Measurements from ENCODE around the gene EIF4A3.

Gene EIF4A3

DNA sequence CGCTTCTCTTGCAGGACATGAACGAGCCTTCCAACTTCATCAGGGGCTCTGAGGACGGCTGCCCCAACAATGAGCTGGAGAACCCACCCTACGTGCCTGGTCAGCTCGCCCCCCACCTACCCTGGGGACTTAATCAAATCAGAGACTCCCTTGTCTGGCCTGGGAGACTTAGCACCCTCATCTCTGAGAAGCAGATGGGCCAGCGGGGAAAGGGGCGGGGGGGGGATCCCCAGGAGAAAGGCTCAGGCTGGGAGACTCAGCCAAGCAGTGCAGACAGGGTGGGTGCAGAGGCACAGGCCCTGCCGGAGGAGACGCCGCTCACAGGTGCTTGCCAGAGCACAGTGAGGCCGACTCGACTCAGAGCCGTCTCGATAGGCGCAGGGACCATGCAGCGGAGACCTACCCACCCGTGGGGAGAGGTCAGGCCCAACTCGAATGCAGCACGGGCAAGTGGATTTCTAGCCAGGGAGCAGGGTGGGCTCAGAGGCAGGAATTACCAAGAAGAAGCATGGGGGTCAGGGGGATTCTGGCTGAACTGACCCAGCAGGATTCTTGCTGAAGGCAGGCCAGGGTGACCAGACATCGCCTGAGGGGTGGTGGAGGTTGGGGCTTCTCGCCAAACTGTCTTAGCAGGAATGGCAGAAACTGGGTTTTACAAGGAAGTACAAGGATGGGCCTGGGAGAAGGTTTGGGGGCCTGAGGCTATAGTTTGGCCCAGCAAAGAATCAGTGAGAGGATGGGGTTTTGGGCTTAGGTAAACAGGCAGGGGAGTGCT lies 35.8 kb downstream of the EIF4A3 start:
- DNase-seq, result no peak

DNA sequence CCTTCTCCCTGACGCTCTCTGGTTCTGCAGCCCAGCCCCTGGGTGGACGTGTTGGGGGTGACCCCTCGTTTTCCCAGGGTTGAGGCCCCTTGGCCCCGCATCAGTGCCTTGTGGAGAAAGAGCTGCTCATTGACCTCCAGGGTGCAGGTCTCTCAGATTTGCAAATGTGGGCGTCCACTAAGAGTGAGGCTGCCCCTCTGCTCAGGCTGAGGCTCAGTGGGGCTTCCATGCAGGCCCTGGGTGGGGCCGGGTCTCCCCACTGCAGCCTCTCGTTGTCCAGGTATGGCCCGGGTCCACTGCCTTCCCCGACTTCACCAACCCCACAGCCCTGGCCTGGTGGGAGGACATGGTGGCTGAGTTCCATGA lies 36.5 kb downstream of the EIF4A3 start:
- no peak for DNase-seq

DNA sequence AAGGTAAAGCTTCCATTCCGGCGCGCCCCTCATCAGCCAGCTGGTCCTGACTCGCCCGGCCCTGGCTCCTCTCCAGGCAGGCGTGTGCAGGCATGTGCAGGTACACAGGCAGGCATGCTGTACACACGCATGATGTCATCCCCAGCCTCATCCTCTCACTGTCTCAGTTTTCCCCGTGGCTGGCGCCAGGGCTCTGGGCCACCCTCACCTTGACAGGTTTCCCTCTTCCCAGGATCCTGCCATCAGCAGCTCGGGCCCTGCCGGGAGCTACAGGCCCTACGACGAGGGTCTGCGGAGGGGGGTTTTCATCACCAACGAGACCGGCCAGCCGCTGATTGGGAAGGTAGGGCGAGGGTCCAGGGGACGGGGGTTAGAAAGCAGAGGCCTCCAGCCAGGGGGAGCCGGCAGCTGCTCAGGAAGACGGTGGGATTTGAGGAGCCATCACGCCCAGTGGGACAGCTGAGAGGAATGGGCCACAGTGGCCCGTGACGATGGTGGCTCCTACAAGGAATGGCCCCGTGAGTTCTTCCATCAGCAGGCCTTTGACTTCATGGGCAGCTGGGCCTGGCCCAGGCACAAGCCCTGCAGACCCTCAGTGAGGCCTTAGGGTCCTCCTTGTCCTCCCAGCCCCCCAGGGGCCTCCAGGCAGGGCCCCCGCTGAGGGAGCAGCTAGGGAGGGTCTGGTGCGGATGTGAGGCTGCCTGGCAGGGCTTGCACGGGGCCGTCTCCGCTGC lies 37.0 kb downstream of the EIF4A3 start:
- peak; percentile 86 for DNase-seq

DNA sequence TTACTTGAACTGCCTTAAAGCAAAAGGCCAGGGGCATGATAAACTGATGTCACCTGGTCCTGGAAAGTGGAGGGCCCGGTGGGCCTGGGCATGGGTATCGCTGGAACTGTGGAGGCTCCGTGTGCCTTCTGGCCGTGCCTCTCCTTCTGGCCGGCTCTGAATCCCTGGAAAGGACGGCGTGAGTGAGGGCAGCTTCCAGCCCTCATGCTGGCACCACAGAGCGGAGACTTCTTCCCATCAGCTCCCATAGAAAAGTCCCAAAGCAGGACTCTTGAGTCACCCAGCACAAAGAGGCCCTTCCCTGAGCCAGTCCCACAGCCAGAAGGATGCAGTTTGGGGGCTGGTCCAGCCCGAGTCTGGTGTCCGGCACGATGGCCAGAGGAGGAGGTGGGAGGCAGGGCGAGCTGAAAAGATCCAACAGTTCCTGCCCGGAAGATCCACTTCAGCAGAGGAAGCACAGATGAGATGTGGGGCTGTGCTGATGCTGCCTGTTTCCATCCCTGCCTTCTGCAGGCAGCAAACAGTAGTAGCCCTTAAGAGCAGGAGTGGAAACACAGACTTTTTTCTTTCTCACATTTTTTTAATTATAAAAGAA lies 37.8 kb downstream of the EIF4A3 start:
- no peak for DNase-seq

DNA sequence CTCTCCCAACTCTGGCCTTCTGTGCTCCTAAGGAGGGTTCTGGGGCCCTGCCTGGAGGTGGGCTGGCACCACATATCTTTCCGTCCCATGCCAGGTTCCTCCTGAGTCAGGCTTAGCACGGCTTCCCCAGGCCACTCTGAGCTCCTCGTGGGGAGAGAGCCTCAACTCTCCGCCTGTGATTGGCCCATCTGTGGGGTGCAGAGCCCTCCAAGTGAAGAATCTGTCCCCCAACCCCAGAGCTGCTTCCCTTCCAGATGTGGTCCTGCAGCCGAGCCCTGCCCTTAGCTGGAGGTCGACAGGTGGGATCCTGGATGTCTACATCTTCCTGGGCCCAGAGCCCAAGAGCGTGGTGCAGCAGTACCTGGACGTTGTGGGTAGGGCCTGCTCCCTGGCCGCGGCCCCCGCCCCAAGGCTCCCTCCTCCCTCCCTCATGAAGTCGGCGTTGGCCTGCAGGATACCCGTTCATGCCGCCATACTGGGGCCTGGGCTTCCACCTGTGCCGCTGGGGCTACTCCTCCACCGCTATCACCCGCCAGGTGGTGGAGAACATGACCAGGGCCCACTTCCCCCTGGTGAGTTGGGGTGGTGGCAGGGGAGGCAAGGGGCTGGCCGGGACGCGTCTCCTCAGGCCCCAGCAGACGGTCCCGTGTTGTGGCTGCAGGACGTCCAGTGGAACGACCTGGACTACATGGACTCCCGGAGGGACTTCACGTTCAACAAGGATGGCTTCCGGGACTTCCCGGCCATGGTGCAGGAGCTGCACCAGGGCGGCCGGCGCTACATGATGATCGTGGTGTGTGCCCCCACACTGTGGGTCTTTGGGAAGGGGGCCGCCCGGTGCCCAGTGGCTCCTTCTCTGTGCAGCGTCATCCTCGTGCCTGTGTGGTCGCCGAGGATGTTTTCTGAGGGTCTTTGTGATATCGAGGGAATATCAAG lies 38.6 kb downstream of the EIF4A3 start:
- no peak for DNase-seq

DNA sequence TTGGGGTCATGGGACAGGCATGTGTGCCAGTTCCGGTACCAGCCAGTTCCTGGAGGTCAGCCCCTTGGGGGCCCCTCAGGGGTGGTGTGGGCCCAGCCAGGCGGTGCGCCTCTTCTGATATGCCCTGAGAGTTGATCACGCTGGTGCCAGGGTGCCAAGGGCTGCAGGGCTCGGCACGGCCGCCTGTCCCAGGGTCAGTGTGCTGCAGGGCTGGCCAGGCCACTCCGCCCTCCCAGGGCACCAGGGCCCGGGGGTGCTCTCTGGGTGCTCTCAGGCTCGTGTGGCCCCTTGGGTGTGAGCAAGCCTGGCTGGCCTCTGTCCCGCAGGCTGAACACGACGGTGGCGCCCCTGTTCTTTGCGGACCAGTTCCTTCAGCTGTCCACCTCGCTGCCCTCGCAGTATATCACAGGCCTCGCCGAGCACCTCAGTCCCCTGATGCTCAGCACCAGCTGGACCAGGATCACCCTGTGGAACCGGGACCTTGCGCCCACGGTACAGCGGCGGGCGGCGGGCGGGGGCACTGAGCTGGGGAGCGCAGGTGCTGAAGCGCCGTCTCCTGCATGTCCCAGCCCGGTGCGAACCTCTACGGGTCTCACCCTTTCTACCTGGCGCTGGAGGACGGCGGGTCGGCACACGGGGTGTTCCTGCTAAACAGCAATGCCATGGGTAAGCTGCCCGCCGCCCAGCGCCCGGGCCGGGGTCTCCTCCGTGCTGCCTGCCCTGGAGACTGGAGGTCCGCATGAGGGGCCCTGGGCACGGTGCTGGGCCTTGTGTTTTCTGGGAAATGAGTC lies 39.5 kb downstream of the EIF4A3 start:
- DNase-seq, result no peak

DNA sequence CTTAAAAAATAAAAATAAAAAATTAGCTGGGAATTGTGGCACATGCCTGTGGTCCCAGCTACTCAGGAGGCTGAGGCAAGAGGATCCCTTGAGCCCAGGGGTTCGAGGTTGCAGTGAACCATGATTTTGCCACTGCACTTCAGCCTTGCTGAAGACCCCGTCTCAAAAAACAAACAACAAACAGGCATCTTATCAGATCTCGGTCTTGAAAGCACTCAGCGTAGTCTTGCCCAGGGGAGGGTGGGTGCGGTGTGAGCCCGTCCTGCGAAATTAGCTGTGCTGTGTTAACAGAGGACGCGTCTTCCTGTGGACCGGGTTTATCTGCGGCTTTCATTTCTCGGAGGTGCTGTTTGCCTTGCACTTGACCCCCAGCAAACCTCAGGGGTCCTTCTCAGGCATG lies 40.2 kb downstream of the EIF4A3 start:
- DNase-seq, result no peak

DNA sequence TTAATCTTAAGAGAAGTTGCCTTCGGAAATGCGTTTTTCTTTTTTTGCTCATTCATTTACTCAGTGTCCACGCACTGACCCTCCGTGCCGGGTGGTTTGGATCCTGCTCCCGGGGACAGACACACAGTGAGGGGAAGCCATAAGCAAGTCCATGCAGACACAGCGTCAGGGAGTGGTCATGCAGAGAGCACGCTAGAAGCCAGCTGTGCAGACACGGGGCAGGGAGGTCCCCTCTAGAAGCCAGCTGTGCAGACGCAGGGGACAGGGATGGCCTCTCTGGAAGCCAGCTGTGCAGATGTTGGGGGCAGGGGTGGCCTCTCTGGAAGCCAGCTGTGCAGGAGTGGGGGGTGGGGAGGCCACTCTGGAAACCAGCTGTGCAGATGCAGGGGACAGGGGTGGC lies 40.8 kb downstream of the EIF4A3 start:
- no peak for DNase-seq

DNA sequence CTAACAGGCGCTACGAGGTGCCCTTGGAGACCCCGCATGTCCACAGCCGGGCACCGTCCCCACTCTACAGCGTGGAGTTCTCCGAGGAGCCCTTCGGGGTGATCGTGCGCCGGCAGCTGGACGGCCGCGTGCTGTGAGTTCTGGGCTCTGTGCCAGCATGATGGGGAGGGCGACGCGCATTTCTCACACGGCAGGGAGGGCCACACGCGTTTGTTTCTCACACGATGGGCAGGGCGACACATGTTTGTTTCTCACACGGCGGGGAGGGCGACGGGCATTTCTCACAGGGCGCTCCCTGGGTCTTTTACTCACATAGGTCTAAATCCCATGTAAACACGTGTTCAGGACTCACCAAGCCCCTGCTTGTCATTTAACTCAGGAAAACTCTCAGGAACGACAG lies 41.2 kb downstream of the EIF4A3 start:
- DNase-seq, result peak; percentile 15

DNA sequence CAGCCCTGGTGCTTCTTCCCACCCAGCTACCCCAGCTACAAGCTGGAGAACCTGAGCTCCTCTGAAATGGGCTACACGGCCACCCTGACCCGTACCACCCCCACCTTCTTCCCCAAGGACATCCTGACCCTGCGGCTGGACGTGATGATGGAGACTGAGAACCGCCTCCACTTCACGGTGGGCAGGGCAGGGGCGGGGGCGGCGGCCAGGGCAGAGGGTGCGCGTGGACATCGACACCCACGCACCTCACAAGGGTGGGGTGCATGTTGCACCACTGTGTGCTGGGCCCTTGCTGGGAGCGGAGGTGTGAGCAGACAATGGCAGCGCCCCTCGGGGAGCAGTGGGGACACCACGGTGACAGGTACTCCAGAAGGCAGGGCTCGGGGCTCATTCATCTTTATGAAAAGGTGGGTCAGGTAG lies 42.0 kb downstream of the EIF4A3 start:
- DNase-seq, result no peak

DNA sequence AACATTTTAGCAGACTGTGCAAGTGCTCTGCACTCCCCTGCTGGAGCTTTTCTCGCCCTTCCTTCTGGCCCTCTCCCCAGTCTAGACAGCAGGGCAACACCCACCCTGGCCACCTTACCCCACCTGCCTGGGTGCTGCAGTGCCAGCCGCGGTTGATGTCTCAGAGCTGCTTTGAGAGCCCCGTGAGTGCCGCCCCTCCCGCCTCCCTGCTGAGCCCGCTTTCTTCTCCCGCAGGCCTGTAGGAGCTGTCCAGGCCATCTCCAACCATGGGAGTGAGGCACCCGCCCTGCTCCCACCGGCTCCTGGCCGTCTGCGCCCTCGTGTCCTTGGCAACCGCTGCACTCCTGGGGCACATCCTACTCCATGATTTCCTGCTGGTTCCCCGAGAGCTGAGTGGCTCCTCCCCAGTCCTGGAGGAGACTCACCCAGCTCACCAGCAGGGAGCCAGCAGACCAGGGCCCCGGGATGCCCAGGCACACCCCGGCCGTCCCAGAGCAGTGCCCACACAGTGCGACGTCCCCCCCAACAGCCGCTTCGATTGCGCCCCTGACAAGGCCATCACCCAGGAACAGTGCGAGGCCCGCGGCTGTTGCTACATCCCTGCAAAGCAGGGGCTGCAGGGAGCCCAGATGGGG lies 42.5 kb downstream of the EIF4A3 start:
- DNase-seq, result peak; percentile 33

DNA sequence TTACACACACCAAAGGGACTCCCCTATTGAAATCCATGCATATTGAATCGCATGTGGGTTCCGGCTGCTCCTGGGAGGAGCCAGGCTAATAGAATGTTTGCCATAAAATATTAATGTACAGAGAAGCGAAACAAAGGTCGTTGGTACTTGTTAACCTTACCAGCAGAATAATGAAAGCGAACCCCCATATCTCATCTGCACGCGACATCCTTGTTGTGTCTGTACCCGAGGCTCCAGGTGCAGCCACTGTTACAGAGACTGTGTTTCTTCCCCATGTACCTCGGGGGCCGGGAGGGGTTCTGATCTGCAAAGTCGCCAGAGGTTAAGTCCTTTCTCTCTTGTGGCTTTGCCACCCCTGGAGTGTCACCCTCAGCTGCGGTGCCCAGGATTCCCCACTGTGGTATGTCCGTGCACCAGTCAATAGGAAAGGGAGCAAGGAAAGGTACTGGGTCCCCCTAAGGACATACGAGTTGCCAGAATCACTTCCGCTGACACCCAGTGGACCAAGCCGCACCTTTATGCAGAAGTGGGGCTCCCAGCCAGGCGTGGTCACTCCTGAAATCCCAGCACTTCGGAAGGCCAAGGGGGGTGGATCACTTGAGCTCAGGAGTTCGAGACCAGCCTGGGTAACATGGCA lies 43.4 kb downstream of the EIF4A3 start:
- DNase-seq, result no peak

DNA sequence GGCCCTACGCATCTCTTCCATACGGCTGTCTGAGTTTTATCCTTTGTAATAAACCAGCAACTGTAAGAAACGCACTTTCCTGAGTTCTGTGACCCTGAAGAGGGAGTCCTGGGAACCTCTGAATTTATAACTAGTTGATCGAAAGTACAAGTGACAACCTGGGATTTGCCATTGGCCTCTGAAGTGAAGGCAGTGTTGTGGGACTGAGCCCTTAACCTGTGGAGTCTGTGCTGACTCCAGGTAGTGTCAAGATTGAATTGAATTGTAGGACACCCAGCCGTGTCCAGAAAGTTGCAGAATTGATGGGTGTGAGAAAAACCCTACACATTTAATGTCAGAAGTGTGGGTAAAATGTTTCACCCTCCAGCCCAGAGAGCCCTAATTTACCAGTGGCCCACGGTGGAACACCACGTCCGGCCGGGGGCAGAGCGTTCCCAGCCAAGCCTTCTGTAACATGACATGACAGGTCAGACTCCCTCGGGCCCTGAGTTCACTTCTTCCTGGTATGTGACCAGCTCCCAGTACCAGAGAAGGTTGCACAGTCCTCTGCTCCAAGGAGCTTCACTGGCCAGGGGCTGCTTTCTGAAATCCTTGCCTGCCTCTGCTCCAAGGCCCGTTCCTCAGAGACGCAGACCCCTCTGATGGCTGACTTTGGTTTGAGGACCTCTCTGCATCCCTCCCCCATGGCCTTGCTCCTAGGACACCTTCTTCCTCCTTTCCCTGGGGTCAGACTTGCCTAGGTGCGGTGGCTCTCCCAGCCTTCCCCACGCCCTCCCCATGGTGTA lies 44.1 kb downstream of the EIF4A3 start:
- DNase-seq, result no peak

DNA sequence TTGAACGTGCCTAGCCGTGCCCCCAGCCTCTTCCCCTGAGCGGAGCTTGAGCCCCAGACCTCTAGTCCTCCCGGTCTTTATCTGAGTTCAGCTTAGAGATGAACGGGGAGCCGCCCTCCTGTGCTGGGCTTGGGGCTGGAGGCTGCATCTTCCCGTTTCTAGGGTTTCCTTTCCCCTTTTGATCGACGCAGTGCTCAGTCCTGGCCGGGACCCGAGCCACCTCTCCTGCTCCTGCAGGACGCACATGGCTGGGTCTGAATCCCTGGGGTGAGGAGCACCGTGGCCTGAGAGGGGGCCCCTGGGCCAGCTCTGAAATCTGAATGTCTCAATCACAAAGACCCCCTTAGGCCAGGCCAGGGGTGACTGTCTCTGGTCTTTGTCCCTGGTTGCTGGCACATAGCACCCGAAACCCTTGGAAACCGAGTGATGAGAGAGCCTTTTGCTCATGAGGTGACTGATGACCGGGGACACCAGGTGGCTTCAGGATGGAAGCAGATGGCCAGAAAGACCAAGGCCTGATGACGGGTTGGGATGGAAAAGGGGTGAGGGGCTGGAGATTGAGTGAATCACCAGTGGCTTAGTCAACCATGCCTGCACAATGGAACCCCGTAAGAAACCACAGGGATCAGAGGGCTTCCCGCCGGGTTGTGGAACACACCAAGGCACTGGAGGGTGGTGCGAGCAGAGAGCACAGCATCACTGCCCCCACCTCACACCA lies 44.8 kb downstream of the EIF4A3 start:
- peak; percentile 6 for DNase-seq

DNA sequence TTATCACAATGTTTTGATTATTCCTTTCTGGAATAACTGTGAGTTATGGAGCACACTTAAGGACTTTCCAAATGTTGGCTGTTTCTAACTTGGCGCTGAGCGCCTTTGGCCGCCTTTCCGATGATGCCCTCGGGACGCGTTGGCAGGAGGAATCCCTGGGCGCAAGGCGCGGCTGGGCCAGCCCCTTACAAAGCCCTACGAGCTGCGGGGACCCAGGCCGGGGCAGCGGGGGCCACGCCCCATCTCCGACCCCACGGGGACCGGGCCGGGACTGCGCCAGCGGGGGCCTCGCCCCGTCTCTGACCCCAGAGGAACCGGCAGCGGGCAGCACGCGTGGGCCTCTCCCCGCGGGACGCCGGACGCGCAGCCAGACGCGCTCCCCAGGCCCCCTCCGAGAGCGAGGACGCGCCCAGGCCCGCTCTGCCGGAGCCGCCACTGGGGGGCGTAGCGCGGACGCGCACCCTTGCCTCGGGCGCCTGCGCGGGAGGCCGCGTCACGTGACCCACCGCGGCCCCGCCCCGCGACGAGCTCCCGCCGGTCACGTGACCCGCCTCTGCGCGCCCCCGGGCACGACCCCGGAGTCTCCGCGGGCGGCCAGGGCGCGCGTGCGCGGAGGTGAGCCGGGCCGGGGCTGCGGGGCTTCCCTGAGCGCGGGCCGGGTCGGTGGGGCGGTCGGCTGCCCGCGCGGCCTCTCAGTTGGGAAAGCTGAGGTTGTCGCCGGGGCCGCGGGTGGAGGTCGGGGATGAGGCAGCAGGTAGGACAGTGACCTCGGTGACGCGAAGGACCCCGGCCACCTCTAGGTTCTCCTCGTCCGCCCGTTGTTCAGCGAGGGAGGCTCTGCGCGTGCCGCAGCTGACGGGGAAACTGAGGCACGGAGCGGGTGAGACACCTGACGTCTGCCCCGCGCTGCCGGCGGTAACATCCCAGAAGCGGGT lies 45.6 kb downstream of the EIF4A3 start, which contains the start of gene GAA:
Gene GAA (plus strand): TSS at position 571 of the 935 bp plus-strand sequence. CDS start 3,006 bp downstream, outside the sequence.
- DNase-seq, result peak; percentile 70

DNA sequence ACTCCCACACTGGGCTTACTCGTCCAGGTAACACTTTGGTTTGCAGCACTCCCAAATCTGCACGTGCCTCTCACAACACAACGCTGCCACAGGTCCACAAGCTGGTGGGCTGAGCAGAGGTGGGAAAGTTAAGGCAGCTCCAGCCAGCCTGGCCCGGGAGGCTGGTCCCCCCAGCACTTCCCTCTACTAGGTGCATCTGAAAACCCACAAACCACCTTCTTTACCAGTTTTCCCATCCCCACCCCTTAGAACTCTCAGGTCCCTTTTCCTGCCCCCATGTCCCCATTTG lies 46.9 kb downstream of the EIF4A3 start:
- DNase-seq, result no peak

DNA sequence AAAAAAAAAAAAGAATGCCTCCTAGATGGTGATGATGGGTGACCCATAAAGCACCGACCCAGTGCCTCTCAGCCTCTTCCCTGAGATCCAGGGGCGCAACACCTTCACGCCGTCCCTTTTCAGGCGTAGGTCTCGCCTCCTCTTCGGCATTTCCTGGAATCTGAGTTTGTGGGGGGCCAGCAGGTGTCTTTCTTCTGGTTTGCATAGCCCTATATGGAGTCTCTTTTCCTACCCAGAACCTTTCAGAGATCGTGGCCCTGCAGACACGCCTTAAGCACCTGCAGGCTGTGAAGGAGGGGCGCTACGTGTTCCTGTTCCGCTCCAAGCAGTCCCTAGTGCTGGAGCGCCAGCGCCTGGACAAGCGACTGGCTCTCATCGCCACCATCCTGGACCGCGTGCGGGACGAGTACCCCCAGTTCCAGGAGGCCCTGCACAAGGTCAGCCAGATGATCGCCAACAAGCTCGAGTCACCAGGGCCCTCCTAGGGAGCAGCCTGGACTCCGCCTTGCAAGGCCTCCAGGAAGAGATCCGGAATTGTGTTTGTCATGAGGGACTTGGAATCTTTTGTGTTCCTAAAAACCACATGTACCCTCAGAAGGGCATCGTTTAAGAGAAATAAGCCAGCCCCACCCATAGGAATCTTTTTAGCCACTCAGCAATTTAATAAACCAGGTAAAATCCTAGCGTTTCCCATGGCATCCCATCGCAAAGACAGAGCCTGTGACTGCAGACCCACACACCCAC lies 47.5 kb downstream of the EIF4A3 start:
- no peak for DNase-seq

All from NCI-H1105 treated with DMSO at 0.1 percent for 48 hours (cell line).